Activated CD8-positive, alpha-beta T cell treated with anti-CD3 and anti-CD28 coated beads, Interleukin-2, amount 10 ng/mL, durations not matched to agents 7 days and 5 days (primary cell): ENCODE results near the gene SYT6. TPM values are rescaled to one million over a fixed set of nuclear protein-coding genes. Genes with fewer than 3 reads are reported as not detected.

Experiments
- ATAC-seq: fragments of 150-1000 bp; cut with Tn5 transposase; one replicate; pipeline ENCODE4 v1.10.0; 2021; ENCODE audit warnings: moderate library complexity
- CTCF ChIA-PET: fragments of 350-600 bp; sonication (Branson Sonifier 250); formaldehyde crosslinking; loops from one replicate; lab custom pipeline; 2021; ENCODE audit warnings: antibody characterized with exemption; lab: Charles Lee
- POLR2A ChIA-PET: fragments of 350-600 bp; sonication (Branson Sonifier 250); formaldehyde crosslinking; loops from one replicate; lab custom pipeline; 2021; ENCODE audit warnings: antibody characterized with exemption; lab: Charles Lee
- DNase-seq: peaks from one replicate; pipeline ENCODE4 v3.0.0-alpha.2; 2020
- H3K27ac Mint-ChIP-seq: one replicate; pipeline ENCODE4 v1.8.0; 2021; ENCODE audit warnings: mild to moderate bottlenecking, mixed read lengths
- H3K27me3 Mint-ChIP-seq: one replicate; pipeline ENCODE4 v1.8.0; 2021; ENCODE audit warnings: low read depth, mixed read lengths
- H3K36me3 Mint-ChIP-seq: one replicate; pipeline ENCODE4 v1.8.0; 2021; ENCODE audit warnings: low read depth, mixed read lengths
- H3K4me1 Mint-ChIP-seq: one replicate; pipeline ENCODE4 v1.8.0; 2021; ENCODE audit warnings: low read depth, mixed read lengths
- H3K4me3 Mint-ChIP-seq: one replicate; pipeline ENCODE4 v1.8.0; 2021; ENCODE audit warnings: mild to moderate bottlenecking, mixed read lengths
- H3K9me3 Mint-ChIP-seq: one replicate; pipeline ENCODE4 v1.8.0; 2022; ENCODE audit warnings: mixed read lengths; ENCODE audit not compliant: insufficient read depth
- total RNA-seq, 2 experiments: library from RNA; stranded (reverse); gene quantifications; one replicate each; pipeline ENCODE4 v1.2.3, GENCODE V29; 2021

SYT6 gene
- total RNA-seq, 2 experiments from 2014 or later = not detected

- CTCF ChIA-PET = no interaction called here
- Mint-ChIP-seq H3K4me3 (no peak overlapping the region), H3K9me3 (no peaks in the 10 kb centered on the region), H3K4me1 (peaks cover 9% of the 10 kb centered on the region), H3K27me3 (peaks cover 62% of the 10 kb centered on the region), H3K27ac (no peak overlapping the region), H3K36me3 (no peaks in the 10 kb centered on the region)
- ATAC-seq (no peak), DNase-seq (no peak)
- POLR2A ChIA-PET = no interaction called here
Measured at GRCh38 chr1:114152089-114152507, 1.6 kb downstream of the SYT6 start.

- CTCF ChIA-PET = no interaction called here
Measured at GRCh38 chr1:114150016-114150415, 3.7 kb downstream of the SYT6 start.

GRCh38 chr1:114149211-114149610 lies 4.5 kb downstream of the SYT6 start:
- POLR2A ChIA-PET = no interaction called here
- Mint-ChIP-seq H3K27ac (no peak overlapping the region), H3K9me3 (no peaks in the 10 kb centered on the region), H3K27me3 (peaks cover 43% of the 10 kb centered on the region), H3K4me3 (no peak overlapping the region), H3K4me1 (peaks cover 3% of the 10 kb centered on the region), H3K36me3 (no peaks in the 10 kb centered on the region)
- DNase-seq (no peak), ATAC-seq (no peak)
- CTCF ChIA-PET = no interaction called here

More at GRCh38 chr1:114150016-114150415, 3.7 kb downstream of the SYT6 start:
- no peak for DNase-seq
- peaks cover 9% of the 10 kb centered on the region for H3K4me1 Mint-ChIP-seq
- no peaks in the 10 kb centered on the region for H3K9me3 Mint-ChIP-seq
- peaks cover 49% of the 10 kb centered on the region for H3K27me3 Mint-ChIP-seq
- no peak overlapping the region for H3K27ac Mint-ChIP-seq
- H3K36me3 Mint-ChIP-seq = no peaks in the 10 kb centered on the region
- no peak overlapping the region for H3K4me3 Mint-ChIP-seq
- ATAC-seq = no peak
- POLR2A ChIA-PET = no interaction called here

- POLR2A ChIA-PET = no interaction called here
- H3K4me3 Mint-ChIP-seq = no peak overlapping the region
- H3K4me1 Mint-ChIP-seq = no peaks in the 10 kb centered on the region
Measured at GRCh38 chr1:114145504-114146151, 8.0 kb downstream of the SYT6 start.

GRCh38 chr1:114144016-114144415 lies 9.7 kb downstream of the SYT6 start:
- no peaks in the 10 kb centered on the region for H3K36me3 Mint-ChIP-seq
- ATAC-seq = no peak
- H3K27ac Mint-ChIP-seq = no peak overlapping the region
- POLR2A ChIA-PET = no interaction called here
- H3K27me3 Mint-ChIP-seq = peaks cover 17% of the 10 kb centered on the region
- no peaks in the 10 kb centered on the region for H3K9me3 Mint-ChIP-seq
- CTCF ChIA-PET = no interaction called here
- no peak overlapping the region for H3K4me3 Mint-ChIP-seq
- H3K4me1 Mint-ChIP-seq = no peaks in the 10 kb centered on the region
- no peak for DNase-seq

More at GRCh38 chr1:114145504-114146151, 8.0 kb downstream of the SYT6 start:
- no peaks in the 10 kb centered on the region for H3K9me3 Mint-ChIP-seq
- H3K27ac Mint-ChIP-seq = no peak overlapping the region
- H3K27me3 Mint-ChIP-seq = peaks cover 28% of the 10 kb centered on the region
- no peak for DNase-seq
- H3K36me3 Mint-ChIP-seq = no peaks in the 10 kb centered on the region
- CTCF ChIA-PET = no interaction called here
- ATAC-seq = no peak

GRCh38 chr1:114139540-114139939 lies 14.1 kb downstream of the SYT6 start:
- Mint-ChIP-seq H3K27ac (no peak overlapping the region), H3K36me3 (no peaks in the 10 kb centered on the region), H3K4me1 (no peaks in the 10 kb centered on the region), H3K4me3 (no peak overlapping the region), H3K27me3 (peaks cover 6% of the 10 kb centered on the region), H3K9me3 (no peaks in the 10 kb centered on the region)
- DNase-seq (no peak), ATAC-seq (no peak)
- CTCF ChIA-PET = interaction anchor here (0.6 kb wide), 1 partner anchor 62 kb away, joined by 3 read pairs; no protein-coding TSS in a partner anchor
- POLR2A ChIA-PET = no interaction called here

GRCh38 chr1:114137497-114137896 lies 16.2 kb downstream of the SYT6 start:
- H3K4me1 Mint-ChIP-seq = no peaks in the 10 kb centered on the region
- ATAC-seq (no peak), DNase-seq (no peak)
- no peaks in the 10 kb centered on the region for H3K9me3 Mint-ChIP-seq
- no peak overlapping the region for H3K27ac Mint-ChIP-seq
- ChIA-PET POLR2A (no interaction called here), CTCF (interaction anchor here (0.5 kb wide), 1 partner anchor 658 kb away, joined by 3 read pairs; no protein-coding TSS in a partner anchor)
- H3K36me3 Mint-ChIP-seq = no peaks in the 10 kb centered on the region
- peaks cover 5% of the 10 kb centered on the region for H3K27me3 Mint-ChIP-seq
- H3K4me3 Mint-ChIP-seq = no peak overlapping the region

- POLR2A ChIA-PET = no interaction called here
- DNase-seq (no peak), ATAC-seq (no peak)
- Mint-ChIP-seq H3K27ac (no peak overlapping the region), H3K36me3 (no peaks in the 10 kb centered on the region), H3K27me3 (peaks cover 3% of the 10 kb centered on the region), H3K4me1 (no peaks in the 10 kb centered on the region), H3K9me3 (no peaks in the 10 kb centered on the region), H3K4me3 (no peak overlapping the region)
- CTCF ChIA-PET = no interaction called here
Measured at GRCh38 chr1:114135786-114136185, 17.9 kb downstream of the SYT6 start.

- CTCF ChIA-PET = no interaction called here
- H3K27ac Mint-ChIP-seq = no peak overlapping the region
- DNase-seq = no peak
- H3K9me3 Mint-ChIP-seq = no peaks in the 10 kb centered on the region
- no peaks in the 10 kb centered on the region for H3K4me1 Mint-ChIP-seq
- no peak overlapping the region for H3K4me3 Mint-ChIP-seq
- peaks cover 4% of the 10 kb centered on the region for H3K27me3 Mint-ChIP-seq
- no peaks in the 10 kb centered on the region for H3K36me3 Mint-ChIP-seq
- POLR2A ChIA-PET = no interaction called here
- ATAC-seq = no peak
Measured at GRCh38 chr1:114134518-114134917, 19.2 kb downstream of the SYT6 start.

- Mint-ChIP-seq H3K27ac (no peak overlapping the region), H3K36me3 (no peaks in the 10 kb centered on the region), H3K9me3 (no peaks in the 10 kb centered on the region), H3K4me1 (peaks cover 5% of the 10 kb centered on the region), H3K4me3 (no peak overlapping the region), H3K27me3 (peaks cover 7% of the 10 kb centered on the region)
- DNase-seq (no peak), ATAC-seq (no peak)
- CTCF ChIA-PET = interaction anchor here (1.0 kb wide), 1 partner anchor 172 kb away, joined by 3 read pairs; no protein-coding TSS in a partner anchor
- POLR2A ChIA-PET = no interaction called here
Measured at GRCh38 chr1:114133129-114133528, 20.5 kb downstream of the SYT6 start.

- DNase-seq (no peak), ATAC-seq (no peak)
- Mint-ChIP-seq H3K36me3 (no peaks in the 10 kb centered on the region), H3K27me3 (peaks cover 7% of the 10 kb centered on the region), H3K27ac (no peak overlapping the region), H3K4me1 (peaks cover 13% of the 10 kb centered on the region), H3K9me3 (no peaks in the 10 kb centered on the region), H3K4me3 (no peak overlapping the region)
- POLR2A ChIA-PET = no interaction called here
- CTCF ChIA-PET = no interaction called here
Measured at GRCh38 chr1:114131526-114132220, 22.0 kb downstream of the SYT6 start.

GRCh38 chr1:114130846-114131525 lies 22.7 kb downstream of the SYT6 start:
- H3K9me3 Mint-ChIP-seq = no peaks in the 10 kb centered on the region
- DNase-seq (no peak), ATAC-seq (no peak)
- H3K4me3 Mint-ChIP-seq = no peak overlapping the region
- H3K27me3 Mint-ChIP-seq = peaks cover 7% of the 10 kb centered on the region
- H3K4me1 Mint-ChIP-seq = peaks cover 17% of the 10 kb centered on the region
- no peak overlapping the region for H3K27ac Mint-ChIP-seq
- CTCF ChIA-PET = no interaction called here
- POLR2A ChIA-PET = no interaction called here
- H3K36me3 Mint-ChIP-seq = no peaks in the 10 kb centered on the region
